ENCODE data around the gene CASP14.

- TF ChIP-seq CTCF (IDR thresholded peaks at IDR 0.05) (no peak), ESRRA (CRISPR knock-in tag; IDR thresholded peaks at IDR 0.05; ENCODE audit: borderline replicate concordance) (no peak), E2F4 (CRISPR knock-in tag; IDR thresholded peaks at IDR 0.05; ENCODE audit: borderline replicate concordance, low read depth) (no peak), USF2 (CRISPR knock-in tag; IDR thresholded peaks at IDR 0.05) (no peak)
Observed at GRCh38 chr19:15096223-15096622, 46.9 kb downstream of the CASP14 start.
